ENCODE results near the gene PTAFR.

GRCh38 chr1:28185071-28185470, 8.6 kb upstream of the PTAFR start:
- TF ChIP-seq MAFK (IDR thresholded peaks at IDR 0.05; ENCODE audit: low read depth, low read length), result no peak
- no peak for TF ChIP-seq POLR2A (IDR thresholded peaks at IDR 0.05; ENCODE audit: low read depth, low read length)
- TF ChIP-seq CTCF (conservative IDR thresholded peaks at IDR 0.05; ENCODE audit: low read depth, low read length), result no peak
- TF ChIP-seq RCOR1 (IDR thresholded peaks at IDR 0.05; ENCODE audit: insufficient replicate concordance, low read length), result no peak
- TF ChIP-seq NFE2L2 (IDR thresholded peaks at IDR 0.05; ENCODE audit: low read depth, low read length), result no peak
- TF ChIP-seq RAD21 (IDR thresholded peaks at IDR 0.05; ENCODE audit: low read length), result no peak
- no peak for TF ChIP-seq RFX5 (IDR thresholded peaks at IDR 0.05; ENCODE audit: low read depth, low read length)
- TF ChIP-seq SMC3 (IDR thresholded peaks at IDR 0.05; ENCODE audit: low read depth, low read length), result no peak
- TF ChIP-seq MXI1 (IDR thresholded peaks at IDR 0.05; ENCODE audit: borderline replicate concordance, low read depth, low read length), result no peak
- no peak for TF ChIP-seq FOS (IDR thresholded peaks at IDR 0.05; ENCODE audit: low read depth, low read length)
- no peak for TF ChIP-seq MAZ (IDR thresholded peaks at IDR 0.05; ENCODE audit: borderline replicate concordance, low read depth, low read length)
- TF ChIP-seq CEBPB (IDR thresholded peaks at IDR 0.05; ENCODE audit: low read depth, low read length), result no peak
- TF ChIP-seq ELK1 (IDR thresholded peaks at IDR 0.05; ENCODE audit: borderline replicate concordance, low read depth, low read length), result no peak
- no peak for TF ChIP-seq BHLHE40 (IDR thresholded peaks at IDR 0.05; ENCODE audit: low read depth, low read length)
